Stomach (tissue), 4 donors: ENCODE data around the gene ZNF385D.

Experiments used
- EP300 ChIP-seq: sonication (generic); formaldehyde crosslinking; IDR thresholded peaks from one replicate; pipeline ENCODE4 v1.6.1; 2017; ENCODE audit warnings: antibody characterized with exemption
- POLR2AphosphoS5 ChIP-seq, 3 donors: sonication (generic); formaldehyde crosslinking; IDR thresholded peaks; one replicate each; pipeline ENCODE4 v1.6.1; 2016; ENCODE audit warnings: antibody characterized with exemption in 3 of 3
- TF ChIP-seq, protein P1 (sequence below), 7 experiments: fragments of 450-650 bp in 4 of 7; fragments of 200-600 bp in 3 of 7; sonication (generic) in 3 of 7; IDR thresholded peaks; one replicate each; pipeline ENCODE4 v1.5.1; 2016 to 2019; ENCODE audit warnings: antibody characterized with exemption in 7 of 7, control low read depth in 2 of 7, mild to moderate bottlenecking in 1 of 7

DNA sequence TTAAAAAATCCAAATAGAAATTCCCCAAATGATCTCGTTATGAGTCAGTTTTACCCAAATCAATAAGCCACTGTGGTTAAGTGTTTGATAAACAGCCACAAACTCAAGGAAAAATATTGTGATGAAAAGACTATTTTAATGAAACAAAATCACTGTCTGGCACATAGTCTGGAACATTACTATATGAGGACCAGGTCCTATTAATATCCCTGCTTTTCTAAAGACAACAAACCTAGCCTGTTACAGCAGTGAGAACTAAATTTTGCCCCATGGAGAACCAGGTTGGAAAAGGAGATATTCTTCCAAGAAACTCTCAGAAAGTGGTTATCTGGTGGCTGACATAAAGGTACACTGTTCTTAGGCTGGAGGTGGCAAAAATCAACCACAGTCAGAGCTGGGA, 27.7 kb upstream of the ZNF385D start:
- no peak for TF ChIP-seq EP300
- TF ChIP-seq, protein P1, sequence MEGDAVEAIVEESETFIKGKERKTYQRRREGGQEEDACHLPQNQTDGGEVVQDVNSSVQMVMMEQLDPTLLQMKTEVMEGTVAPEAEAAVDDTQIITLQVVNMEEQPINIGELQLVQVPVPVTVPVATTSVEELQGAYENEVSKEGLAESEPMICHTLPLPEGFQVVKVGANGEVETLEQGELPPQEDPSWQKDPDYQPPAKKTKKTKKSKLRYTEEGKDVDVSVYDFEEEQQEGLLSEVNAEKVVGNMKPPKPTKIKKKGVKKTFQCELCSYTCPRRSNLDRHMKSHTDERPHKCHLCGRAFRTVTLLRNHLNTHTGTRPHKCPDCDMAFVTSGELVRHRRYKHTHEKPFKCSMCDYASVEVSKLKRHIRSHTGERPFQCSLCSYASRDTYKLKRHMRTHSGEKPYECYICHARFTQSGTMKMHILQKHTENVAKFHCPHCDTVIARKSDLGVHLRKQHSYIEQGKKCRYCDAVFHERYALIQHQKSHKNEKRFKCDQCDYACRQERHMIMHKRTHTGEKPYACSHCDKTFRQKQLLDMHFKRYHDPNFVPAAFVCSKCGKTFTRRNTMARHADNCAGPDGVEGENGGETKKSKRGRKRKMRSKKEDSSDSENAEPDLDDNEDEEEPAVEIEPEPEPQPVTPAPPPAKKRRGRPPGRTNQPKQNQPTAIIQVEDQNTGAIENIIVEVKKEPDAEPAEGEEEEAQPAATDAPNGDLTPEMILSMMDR (IDR thresholded peaks at IDR 0.05): no peak
- no peak for TF ChIP-seq POLR2AphosphoS5 (IDR thresholded peaks at IDR 0.05)
